Measurements from ENCODE around the gene PLPP4. TPM values are rescaled to one million over a fixed set of nuclear protein-coding genes. Genes with fewer than 3 reads are reported as not detected.

PLPP4 gene
- total RNA-seq, 6 donors from 2014 or later: 0.20 to 0.54 TPM; not detected in 4

DNA sequence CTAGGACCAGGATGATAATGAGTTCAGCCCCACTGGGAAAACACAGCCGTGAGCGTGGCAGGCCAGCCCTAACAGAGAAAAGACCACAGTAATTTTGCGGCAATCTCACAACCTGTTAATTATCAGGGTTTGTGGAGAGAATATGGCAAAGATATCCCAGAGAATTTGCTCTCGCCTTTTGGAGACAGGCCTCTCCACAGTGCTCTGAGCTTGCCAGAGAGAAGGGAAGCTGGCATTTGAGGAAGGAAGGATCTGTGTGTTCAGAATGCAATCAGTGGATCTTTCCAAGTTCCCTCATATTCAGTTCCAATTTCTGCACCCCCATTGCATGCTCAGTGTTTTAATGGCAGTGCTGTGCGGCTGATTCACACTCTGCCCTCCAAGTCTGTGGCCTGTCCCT is 60.2 kb downstream of the PLPP4 start:
- no peak for ATAC-seq (ENCODE audit: low FRiP score in 2 of 2)
- Histone ChIP-seq H3K27ac (no peak overlapping the region), H3K4me1 (no peaks in the 10 kb centered on the region), H3K36me3 (no peaks in the 10 kb centered on the region), H3K27me3 (no peaks in the 10 kb centered on the region), H3K9me3 (no peaks in the 10 kb centered on the region), H3K4me3 (no peak overlapping the region)
- TF ChIP-seq POLR2A (IDR thresholded peaks at IDR 0.05) (no peak), EP300 (IDR thresholded peaks at IDR 0.05) (no peak), CTCF (IDR thresholded peaks at IDR 0.05) (no peak)
- WGBS, 2 donors: 80% methylated on average over 5 of the region's 5 CpGs
- no peak for DNase-seq

- Histone ChIP-seq H3K36me3 (no peaks in the 10 kb centered on the region), H3K27ac (no peak overlapping the region), H3K27me3 (no peaks in the 10 kb centered on the region), H3K4me1 (no peaks in the 10 kb centered on the region), H3K4me3 (no peak overlapping the region), H3K9me3 (no peaks in the 10 kb centered on the region)
- ATAC-seq (ENCODE audit: low FRiP score in 2 of 2) (no peak), DNase-seq (no peak)
- TF ChIP-seq POLR2A (IDR thresholded peaks at IDR 0.05): no peak
- TF ChIP-seq CTCF (IDR thresholded peaks at IDR 0.05): no peak
- TF ChIP-seq POLR2AphosphoS5 (IDR thresholded peaks at IDR 0.05): no peak
- TF ChIP-seq EP300 (IDR thresholded peaks at IDR 0.05): no peak
- 87 to 93% methylated on average over 9 of the region's 9 CpGs for WGBS, 2 donors
Measured at GRCh38 chr10:120517881-120518484, 61.0 kb downstream of the PLPP4 start.

GRCh38 chr10:120521880-120522279 is 64.9 kb downstream of the PLPP4 start:
- H3K27ac ChIP-seq: no peak overlapping the region
- no peak for TF ChIP-seq POLR2A (IDR thresholded peaks at IDR 0.05)
- no peak for TF ChIP-seq EP300 (IDR thresholded peaks at IDR 0.05)
- no peak for TF ChIP-seq POLR2AphosphoS5 (IDR thresholded peaks at IDR 0.05)
- no peak for TF ChIP-seq CTCF (IDR thresholded peaks at IDR 0.05)
- H3K4me1 ChIP-seq: no peaks in the 10 kb centered on the region
- ATAC-seq (ENCODE audit: low FRiP score in 2 of 2): no peak
- no peaks in the 10 kb centered on the region for H3K36me3 ChIP-seq
- no peak for DNase-seq
- H3K27me3 ChIP-seq: no peaks in the 10 kb centered on the region
- H3K9me3 ChIP-seq: no peaks in the 10 kb centered on the region
- H3K4me3 ChIP-seq: no peak overlapping the region
- 66 to 70% methylated on average over 3 of the region's 3 CpGs for WGBS, 2 donors

DNA sequence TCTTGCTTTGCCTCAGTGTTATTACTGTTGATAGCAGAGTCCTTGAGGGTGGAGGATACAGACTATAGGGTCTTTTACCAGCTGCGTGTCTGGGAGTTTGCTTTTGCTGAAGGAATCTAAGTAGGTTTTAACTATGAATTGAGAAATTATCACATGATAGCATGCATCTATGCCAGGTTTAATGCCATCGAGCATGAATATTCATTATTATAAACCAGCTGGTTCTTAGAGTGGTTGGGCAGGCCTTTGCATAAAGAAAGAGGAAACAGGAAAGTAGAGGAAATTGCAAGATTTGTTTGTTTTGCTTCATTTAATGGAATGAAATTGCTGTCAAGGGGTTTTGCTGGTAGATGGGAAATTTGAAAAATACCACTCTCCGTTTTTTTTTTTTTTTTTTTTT is 70.7 kb downstream of the PLPP4 start:
- Histone ChIP-seq H3K4me3 (no peak overlapping the region), H3K27ac (no peak overlapping the region), H3K27me3 (no peaks in the 10 kb centered on the region), H3K4me1 (no peaks in the 10 kb centered on the region), H3K9me3 (no peaks in the 10 kb centered on the region), H3K36me3 (no peaks in the 10 kb centered on the region)
- no peak for DNase-seq
- WGBS, 2 donors: 83 to 88% methylated on average over 3 of the region's 3 CpGs
- no peak for ATAC-seq (ENCODE audit: low FRiP score in 2 of 2)
- no peak for TF ChIP-seq POLR2A (IDR thresholded peaks at IDR 0.05)
- no peak for TF ChIP-seq EP300 (IDR thresholded peaks at IDR 0.05)
- TF ChIP-seq POLR2AphosphoS5 (IDR thresholded peaks at IDR 0.05): no peak
- TF ChIP-seq CTCF (IDR thresholded peaks at IDR 0.05): no peak

DNA sequence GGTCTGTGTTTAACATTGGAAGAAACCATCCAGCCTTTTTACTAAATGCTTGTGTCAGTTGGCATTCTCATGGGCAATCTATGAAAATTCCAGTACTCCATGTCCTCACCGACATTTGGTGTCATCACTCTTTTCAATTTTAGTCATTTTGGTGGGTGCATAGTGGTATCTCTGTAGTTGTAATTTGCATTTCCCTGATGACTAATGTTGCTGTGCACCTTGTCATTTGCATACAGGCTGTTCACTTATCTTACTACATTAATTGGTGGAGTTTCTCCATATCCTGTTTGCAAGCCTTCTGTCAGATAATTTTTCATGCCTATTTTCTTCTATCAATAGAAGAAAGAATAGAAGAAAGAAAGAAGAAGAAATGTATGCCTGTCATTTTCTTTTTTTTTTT is 73.7 kb downstream of the PLPP4 start:
- DNase-seq: no peak
- no peaks in the 10 kb centered on the region for H3K9me3 ChIP-seq
- no peak for TF ChIP-seq EP300 (IDR thresholded peaks at IDR 0.05)
- TF ChIP-seq CTCF (IDR thresholded peaks at IDR 0.05): no peak
- no peak for TF ChIP-seq POLR2AphosphoS5 (IDR thresholded peaks at IDR 0.05)
- TF ChIP-seq POLR2A (IDR thresholded peaks at IDR 0.05): no peak
- H3K4me1 ChIP-seq: no peaks in the 10 kb centered on the region
- 76 to 95% methylated on average over 1 of the region's 1 CpG for WGBS, 2 donors
- H3K27me3 ChIP-seq: no peaks in the 10 kb centered on the region
- no peak overlapping the region for H3K4me3 ChIP-seq
- no peaks in the 10 kb centered on the region for H3K36me3 ChIP-seq
- no peak overlapping the region for H3K27ac ChIP-seq
- ATAC-seq (ENCODE audit: low FRiP score in 2 of 2): no peak

Measured in upper lobe of left lung (tissue), 6 donors.